Measurements from ENCODE around the gene TEAD1. TPM values are rescaled to one million over a fixed set of nuclear protein-coding genes. Genes with fewer than 3 reads are reported as not detected.
A peak's percentile ranks its signal among the peaks of the same experiment; 100 is the strongest.

Gene TEAD1
- polyA plus RNA-seq, 10 donors, result 78.8 to 120 (median 100) TPM

DNA sequence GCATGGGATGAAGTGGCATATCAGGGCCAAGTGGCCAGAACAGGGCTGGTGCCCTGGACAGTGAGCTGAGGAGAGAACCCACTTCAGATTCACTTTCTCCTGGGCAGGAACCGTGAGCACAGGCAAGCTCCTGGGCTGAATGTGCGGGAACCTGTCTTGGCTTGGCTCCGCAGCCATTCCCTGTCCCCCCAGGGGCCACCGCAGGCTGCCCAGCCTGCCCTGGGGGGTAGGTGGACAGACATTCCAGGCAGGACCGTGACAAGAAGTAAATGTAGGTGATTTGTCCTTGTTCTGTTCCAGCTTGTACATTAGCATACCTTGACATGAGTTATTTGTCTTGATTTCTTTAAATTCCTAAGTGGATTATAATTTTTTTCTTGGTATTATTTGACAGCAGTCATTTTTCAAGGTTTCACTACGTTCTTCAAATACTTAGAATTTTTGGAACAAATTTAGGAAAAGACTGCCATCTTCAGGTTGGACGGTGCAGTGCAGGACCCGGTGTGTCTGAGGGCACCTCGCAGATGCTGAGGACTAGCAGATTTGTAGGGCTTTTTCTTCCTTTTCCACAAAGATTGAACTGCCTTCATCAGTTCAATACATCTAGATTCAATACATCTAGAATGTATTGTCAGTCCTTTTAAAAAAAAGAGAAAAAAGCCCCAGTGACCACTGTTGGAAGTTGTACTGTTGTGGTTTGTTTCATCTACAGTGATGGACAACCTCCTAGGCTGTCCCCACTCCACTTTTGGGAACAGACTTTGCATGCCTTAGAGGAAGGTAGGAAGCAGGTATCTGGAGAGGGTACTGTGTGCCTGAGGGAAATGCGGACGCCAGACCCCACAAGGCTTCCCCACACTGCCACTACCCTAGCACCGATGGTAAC lies 219.8 kb downstream of the TEAD1 start:
- DNase-seq, result peak; percentile 48 to 71 (median 59)

DNA sequence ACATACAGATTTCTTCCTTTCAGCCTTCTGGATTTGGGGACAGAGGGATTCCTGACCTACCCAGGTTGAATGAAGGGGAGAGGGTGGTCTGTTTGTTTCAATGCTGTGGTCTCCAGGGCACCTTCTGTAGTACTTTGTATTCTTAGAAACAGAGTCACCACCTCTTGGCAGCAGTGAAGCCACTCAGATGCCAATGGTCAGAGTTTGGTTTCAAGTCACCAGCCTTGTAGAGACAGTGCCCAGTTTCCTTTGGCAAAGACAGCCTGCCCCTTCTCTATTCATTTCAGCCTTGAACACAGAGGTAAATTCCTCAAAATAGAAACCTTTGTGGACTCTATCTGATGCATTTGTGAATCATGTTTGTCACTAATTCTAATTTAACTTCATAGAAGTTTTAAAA lies 223.2 kb downstream of the TEAD1 start:
- DNase-seq, result peak in 2 of 3 donors; percentile 33 to 48

DNA sequence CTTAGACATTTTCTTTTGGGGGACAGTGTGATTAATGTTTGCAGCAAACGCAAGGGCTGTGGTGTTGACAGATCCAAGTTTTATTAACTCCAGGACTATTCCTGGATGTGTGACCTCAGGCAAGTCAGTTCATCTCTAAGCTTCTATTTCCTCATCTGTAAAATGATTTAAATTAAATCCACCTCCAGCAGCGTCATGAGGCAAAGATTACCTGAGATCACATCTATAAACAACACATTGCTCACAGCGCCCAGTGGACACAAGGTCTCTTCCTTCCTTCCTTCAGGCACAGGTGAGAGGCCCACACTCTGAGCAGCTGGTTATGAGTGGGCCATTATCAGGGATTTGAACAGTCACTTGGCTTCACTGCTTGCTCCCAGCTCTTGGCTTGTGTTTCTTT lies 223.6 kb downstream of the TEAD1 start:
- peak in 2 of 3 donors; percentile 27 to 39 for DNase-seq

DNA sequence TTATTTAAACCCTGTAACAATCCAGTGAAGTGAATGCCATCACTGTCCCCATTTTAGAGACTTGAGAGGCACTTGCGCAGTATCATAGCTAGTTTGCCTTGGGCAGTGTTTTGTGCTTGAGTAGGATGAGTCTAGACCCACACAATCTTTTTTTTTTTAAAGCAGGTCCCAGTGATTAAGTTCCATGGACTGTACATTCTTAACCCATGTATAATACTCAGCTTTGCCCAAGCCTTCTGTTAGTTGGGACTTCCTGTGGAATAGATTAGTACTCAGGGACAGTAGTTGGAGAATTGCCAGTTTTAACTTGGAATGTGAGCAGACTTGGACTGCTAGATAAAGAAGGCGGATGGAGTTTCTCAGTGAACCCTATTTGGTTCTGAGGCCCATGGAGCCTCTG lies 226.3 kb downstream of the TEAD1 start:
- peak; percentile 34 to 81 (median 49) for DNase-seq

DNA sequence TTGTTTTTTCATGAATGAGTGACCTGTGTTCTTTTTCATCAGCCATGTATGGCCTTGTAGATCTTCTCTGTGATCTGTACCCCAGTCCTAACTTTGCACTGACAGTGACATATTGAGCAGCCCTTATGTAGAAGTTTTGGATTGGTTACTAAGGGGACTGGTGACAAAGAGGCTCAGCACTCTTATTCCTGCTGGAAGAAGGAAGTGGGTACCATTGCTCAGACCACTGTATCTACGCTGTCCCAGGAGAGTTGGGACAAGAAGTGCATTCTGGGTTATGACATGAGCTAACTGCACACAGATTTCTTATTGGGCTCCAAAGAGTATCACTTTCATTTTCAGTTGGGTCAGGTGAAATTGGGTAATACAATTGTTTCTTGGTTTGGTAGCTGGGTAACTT lies 227.1 kb downstream of the TEAD1 start:
- no peak for DNase-seq

DNA sequence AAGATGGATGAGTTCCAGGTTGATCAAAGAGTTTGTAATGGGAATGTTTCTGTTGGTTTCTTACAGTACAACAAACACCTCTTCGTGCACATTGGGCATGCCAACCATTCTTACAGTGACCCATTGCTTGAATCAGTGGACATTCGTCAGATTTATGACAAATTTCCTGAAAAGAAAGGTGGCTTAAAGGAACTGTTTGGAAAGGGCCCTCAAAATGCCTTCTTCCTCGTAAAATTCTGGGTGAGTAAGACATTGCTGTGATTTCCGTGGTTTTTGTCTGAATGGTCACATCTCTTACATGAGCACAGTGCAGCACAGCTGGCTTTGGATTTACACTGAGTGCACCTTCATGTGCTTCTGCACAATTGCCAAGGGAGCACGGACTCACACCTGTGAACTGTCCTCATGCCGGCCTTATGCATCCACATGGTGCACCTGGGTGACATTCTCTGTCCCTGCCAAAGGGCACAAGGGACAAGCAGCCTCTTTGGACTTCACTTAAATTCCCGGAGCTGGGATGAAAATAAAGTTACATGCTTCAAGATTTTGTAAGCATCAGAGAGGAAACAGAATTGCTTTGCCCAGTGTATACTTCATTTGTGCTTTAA lies 227.8 kb downstream of the TEAD1 start:
- no peak for DNase-seq

DNA sequence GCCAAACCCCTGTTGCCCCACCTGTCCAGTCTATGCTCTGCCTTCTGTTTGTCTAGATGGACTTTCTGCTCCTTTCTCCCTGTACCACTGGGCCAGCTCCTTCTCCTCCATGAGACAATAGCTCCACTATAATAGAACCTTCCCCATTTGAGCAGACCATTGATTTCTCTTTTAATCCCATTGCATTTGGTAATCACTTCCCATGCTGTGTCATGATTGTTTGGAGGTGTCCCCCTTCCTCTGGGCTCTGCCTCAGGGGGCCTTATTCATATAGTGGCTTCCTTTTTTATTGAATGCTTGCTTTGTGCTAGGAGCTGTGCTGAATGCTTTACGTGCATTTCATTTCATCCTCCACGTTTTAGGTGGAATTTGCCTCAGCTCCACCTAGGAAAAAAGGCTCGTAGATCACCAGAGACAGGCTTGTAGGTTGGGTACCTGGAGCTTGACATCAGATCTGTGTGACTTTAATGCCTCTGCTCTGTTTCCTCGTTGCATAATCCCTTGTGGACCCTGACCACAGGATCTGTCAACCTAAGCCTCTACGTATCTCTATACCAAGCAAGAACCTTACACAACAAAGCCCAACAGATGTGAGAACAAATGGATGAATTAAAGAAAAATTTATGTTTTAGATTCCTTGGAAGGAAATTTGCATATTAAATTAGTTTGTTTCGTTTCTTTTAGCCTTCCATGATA lies 228.7 kb downstream of the TEAD1 start:
- no peak for DNase-seq

DNA sequence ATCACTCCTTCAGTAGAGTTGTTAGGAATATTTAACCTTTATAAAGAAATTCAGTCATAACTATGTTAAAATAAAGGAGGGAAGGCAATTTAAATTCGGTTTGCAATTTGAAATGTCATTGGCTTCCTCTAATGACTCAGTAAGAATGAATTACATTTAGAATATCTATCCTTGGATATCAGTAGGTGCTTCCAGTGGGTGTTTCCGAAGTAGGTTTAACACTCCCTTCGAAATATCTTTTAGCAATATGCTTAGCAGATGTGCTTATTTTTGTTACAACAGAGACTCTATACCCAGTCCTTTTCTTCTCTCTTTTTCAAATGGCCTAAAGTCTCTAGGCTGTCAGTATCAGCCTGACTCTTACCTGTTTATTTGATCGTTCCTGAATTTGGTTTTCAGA lies 231.2 kb downstream of the TEAD1 start:
- DNase-seq, result no peak

DNA sequence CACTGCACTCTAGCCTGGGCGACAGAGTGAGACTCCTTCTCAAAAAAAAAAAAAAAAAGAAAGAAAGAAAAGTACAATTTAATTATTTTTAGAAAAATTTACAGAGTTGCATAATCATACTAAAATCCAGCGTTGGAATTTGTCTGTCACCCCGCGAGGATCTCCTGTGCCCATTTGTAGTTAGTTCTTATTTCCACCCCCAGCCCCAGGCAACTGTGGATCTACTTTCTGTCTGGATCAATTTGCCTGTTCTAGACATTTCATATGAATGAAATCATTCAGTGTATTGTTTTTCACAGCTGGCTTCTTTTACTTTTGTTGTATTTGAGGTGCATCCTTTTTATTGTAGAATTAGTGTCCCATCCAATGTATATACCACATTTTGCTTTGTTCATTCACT lies 232.3 kb downstream of the TEAD1 start:
- no peak for DNase-seq

DNA sequence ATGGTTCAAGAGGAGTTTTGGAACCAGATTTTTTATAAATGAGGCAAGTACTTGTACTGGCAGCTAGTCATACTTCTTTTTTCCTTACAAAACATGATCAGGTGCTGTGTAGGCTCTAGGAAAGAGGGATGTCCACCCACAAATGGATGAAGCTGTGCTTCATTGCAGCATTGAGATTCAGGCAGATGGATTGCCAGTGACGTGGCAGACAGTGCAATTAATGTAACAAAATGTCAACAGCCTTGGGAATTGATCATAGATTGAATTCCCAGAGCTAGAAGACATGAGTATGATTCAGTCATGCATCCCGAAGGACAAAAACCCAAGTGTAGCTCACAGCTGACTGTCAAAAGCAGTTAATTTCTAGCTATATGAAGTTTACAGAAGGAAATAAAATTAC lies 235.7 kb downstream of the TEAD1 start:
- DNase-seq, result no peak

DNA sequence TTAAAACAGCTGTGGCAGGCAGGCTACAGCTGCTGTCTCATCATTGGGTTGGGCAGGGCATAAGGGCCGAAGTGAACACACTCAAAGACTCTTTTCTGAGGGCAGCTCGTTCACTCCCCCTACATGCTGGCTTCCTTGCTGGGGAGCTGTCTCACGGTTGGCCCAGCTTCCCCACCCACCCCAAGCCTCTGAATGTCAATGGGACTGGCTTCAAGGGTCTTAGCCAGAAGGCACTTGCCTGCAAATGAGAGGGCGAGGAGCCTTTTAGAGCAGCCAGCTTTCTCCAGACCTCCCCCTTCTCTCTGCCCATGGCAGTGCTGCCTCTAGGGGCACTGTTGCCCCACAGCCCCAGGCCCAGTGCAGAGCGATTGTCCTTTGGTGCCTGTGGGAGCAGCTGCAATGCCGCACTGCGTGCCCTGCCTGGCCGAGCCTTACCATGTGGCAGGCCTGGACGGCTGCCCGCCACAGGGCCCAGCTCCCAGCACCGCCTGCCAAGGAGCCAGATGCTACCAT lies 240.2 kb downstream of the TEAD1 start:
- DNase-seq, result peak; percentile 65 to 82 (median 74)

DNA sequence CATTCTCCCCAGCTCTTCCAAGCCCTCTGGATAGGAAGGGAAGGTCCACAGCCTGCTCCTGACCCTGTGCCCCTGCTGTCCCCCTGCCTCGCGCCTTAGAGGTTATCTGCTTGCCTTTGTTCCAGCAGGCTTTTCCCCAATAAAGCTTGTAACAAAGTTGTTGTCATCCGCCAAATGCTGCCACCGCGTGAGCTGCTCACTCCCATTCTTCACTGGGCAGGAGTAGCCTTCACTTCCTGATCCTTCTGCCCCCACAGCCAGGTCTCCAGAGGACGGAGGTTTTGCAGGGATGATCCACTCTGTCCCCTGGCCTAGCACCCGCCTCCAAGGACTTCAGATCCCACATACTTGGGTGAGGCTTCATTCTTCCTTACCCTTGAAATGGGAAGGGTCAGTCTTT lies 240.9 kb downstream of the TEAD1 start:
- no peak for DNase-seq

DNA sequence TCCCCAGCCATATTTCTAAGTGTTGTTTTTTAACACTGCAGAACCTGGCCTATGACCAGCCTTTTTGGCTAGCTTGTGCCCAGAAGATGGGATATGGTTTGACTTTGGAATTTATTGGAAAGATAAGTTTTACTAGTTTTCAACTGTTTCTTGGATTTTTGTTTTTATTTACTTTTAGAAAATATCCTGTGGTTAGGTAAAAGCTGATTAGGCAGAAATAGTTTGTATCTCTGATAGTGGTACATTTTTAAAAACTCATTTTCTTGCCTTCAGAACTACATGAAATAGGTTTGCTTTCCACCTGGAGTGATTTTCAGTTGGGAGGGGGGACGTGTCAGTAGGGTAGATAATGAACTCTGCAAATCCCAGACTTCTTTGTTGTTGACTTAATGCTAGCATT lies 243.6 kb downstream of the TEAD1 start:
- DNase-seq, result no peak

DNA sequence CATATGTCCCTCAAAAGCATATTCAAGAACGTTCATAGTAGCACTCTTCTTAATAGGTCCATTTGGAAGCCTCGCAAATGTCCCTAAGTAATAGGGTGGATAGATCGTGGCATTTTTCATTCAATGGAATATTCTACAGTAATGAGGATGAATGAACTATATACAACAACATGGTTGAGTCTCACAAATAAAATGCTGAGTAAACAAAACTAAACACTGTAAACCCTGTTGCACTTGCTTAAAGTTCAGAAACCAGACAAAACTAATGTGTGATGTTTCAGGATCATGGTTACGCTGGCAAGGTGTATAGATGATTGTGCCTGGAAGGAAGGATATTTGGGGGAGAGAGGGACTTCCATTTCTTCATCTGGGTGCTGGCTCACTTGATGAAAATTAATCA lies 244.4 kb downstream of the TEAD1 start:
- DNase-seq, result no peak

DNA sequence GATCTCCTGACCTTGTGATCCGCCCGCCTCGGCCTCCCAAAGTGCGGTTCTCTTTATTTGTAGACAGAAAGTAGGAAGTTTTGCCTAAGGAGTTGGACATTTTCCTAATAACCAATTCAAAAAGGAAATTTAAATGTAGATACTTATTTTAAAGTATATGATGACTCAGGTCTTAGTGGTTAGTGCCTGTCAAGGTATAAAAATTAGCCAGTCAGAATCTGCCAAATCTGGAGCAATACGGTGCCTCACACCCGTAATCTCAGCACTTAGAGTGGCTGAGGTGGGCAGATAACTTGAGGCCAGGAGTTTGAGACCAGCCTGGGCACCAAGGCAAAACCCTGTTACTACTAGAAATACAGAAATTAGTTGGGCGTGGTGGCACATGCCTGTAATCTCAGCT lies 248.2 kb downstream of the TEAD1 start:
- no peak for DNase-seq

DNA sequence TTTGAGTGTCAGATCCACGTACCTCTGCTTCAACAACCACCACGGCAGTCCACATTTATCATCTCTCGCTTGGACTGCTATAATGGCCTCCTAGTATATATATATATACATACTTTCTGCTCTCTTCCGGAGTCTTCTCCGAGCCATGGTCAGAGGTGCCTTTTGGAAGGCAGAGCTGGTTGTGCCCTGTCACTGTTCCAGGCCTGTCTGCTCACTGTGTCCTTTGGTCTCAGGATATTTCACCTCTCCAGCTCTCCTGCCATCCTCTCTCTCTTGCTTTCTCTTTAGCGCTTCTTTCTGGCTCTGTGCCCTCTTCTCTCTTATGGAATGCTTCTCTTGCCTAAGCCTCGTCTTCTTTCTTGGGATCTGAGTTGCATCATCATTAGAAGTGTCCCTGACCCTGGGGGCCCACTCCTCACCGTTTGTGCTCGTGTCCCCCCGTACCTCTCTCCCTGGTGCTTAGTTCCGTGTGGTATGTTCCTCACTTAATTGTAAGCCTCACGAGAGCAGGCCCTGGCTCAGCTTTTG lies 248.8 kb downstream of the TEAD1 start:
- DNase-seq, result no peak

DNA sequence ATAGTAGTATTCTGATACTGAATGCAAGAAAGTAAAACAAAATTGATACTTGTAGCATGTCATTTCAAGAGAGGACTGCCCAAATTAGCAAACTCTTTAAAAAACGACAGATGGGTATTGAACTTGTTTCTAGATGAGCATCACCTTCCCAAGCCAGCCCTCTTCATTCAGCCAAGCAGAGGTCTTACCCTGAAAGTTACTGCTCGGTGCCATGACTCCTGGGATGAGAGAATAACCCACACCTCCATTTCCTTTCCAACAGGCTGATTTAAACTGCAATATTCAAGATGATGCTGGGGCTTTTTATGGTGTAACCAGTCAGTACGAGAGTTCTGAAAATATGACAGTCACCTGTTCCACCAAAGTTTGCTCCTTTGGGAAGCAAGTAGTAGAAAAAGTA lies 250.4 kb downstream of the TEAD1 start:
- no peak for DNase-seq

DNA sequence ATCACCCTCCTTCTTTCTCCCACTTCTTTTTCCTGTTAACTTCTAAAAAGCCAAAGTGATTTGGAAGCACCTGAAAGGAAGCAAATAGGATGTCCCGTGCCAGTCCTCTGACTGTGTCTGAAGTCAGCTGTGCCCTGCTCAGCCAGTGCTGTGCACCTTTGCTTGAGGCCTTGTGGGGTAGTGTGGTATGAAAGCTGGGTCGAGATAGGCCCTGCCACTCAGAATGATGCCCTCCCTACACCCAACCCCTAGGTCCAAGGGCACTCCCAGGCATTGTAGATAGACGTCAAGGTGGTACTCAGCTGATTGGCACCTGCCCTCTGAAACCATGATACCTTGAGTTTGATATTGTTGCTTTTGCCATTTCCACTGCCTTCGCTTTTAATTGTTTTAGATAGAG lies 251.3 kb downstream of the TEAD1 start:
- no peak for DNase-seq

DNA sequence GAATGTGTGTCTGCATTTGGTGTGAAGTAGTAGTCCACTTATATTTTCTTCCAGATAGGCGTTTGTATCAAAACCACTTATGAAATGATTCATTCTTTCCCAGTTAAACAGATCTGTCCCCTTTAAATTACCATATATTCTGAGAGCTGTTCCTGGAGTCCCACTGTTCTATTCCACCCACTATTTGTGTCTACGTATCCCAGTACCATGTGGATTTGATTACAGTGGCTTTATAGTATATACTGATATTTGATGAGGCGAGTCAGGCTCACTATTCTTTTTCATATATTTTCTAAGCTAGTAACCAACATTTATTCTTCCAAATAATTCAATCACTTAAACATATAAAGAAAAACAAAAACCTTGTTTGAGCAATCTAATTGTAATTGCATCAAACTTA lies 253.0 kb downstream of the TEAD1 start:
- peak in 1 of 3 donors; percentile 29 for DNase-seq

DNA sequence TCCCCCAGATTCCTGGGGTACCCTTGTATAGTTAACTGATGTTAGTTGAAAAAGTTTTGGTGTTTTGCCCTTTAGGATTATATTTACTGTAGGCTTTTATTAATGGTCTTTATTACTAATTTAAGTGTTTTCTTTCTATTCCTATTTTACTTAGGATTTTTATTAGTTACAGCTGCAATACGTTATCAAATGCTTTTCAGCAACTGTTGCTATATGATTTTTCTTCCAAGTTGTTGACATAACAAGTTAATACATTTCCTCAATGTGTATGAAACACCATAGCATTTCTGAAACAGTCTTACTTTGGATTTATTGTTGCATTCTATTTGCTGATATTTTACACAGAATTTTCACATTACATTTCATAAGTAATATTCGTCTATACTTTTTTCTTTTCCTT lies 253.7 kb downstream of the TEAD1 start:
- peak in 1 of 3 donors; percentile 64 for DNase-seq

DNA sequence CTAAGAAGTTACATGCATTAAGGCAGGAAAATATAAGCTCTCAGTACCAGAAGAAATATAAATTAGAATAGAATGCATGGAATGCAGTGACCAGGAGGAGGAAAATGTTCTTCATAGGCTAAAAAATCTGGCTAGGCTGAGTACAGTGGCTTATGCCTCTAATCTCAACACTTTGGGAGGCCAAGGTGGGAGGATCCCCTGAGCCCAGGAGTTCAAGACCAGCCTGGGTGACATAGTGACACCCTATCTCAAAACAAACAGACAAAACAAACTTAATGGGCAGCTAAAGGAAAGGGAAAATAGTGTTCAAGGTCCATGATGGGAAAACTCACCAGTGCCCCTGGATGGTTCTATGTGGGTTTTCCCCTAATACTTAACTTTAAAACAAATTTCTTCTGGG lies 256.6 kb downstream of the TEAD1 start:
- no peak for DNase-seq

DNA sequence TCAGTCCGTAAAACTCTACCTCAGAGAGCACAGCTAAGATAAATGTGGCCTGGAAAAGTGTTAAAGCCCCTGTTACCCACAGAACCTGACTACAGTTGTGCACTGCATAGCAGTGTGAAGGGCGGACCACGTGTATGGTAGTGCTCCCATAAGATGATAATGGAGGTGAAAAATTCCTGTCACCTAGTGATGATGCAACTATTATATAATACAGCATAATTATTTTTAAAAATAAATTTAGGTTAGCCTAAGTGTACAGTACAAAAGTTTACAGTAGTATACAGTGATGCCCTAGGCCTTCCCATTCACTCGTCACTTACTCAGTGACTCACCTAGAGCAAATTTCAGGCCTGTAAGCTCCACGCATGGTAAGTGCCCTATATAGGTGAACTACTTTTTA lies 258.3 kb downstream of the TEAD1 start:
- no peak for DNase-seq
